B cell (primary cell): ENCODE results near the gene MAN1B1. TPM values are rescaled to one million over a fixed set of nuclear protein-coding genes. Genes with fewer than 3 reads are reported as not detected.

Experiments
- ATAC-seq: fragments of 200-7000 bp; cut with Tn5 transposase; one replicate; pipeline ENCODE4 v1.10.0; 2021; ENCODE audit warnings: low read depth, mild to moderate bottlenecking, moderate number of reproducible peaks, moderate library complexity
- CTCF ChIA-PET: fragments of 350-600 bp; sonication (Branson Sonifier 250); formaldehyde crosslinking; loops from one replicate; lab custom pipeline; 2021; ENCODE audit warnings: antibody characterized with exemption, inconsistent platforms; lab: Charles Lee
- POLR2A ChIA-PET: fragments of 350-600 bp; sonication (Branson Sonifier 250); formaldehyde crosslinking; loops from one replicate; lab custom pipeline; 2021; ENCODE audit warnings: antibody characterized with exemption; lab: Charles Lee
- DNase-seq: peaks from one replicate; pipeline ENCODE4 v3.0.0; 2013
- H2AFZ ChIP-seq: 2 replicates; pipeline ENCODE4 v1.6.1; 2012; ENCODE audit warnings: mild to moderate bottlenecking, low read depth, low read length; ENCODE audit not compliant: insufficient read depth, poor library complexity, severe bottlenecking
- H3K27ac ChIP-seq, 2 donors: 1 replicate in 1 of 2; 2 replicates in 1 of 2; pipeline ENCODE4 v1.5.1; 2012 to 2013; ENCODE audit warnings: low read length in 2 of 2, mild to moderate bottlenecking in 2 of 2, moderate library complexity in 1 of 2
- H3K27me3 ChIP-seq, 4 experiments: fragments of 200-600 bp in 1 of 4; sonication (generic) in 1 of 4; replicated peaks in 1 of 4; 1 replicate in 2 of 4; 2 replicates in 2 of 4; pipeline versions ENCODE4 v1.6.1 to v1.7.0; 2013 to 2016; ENCODE audit warnings: low read length in 3 of 4, mild to moderate bottlenecking in 2 of 4, mixed read lengths in 1 of 4, moderate library complexity in 1 of 4; ENCODE audit not compliant: insufficient read depth in 4 of 4, control insufficient read depth in 3 of 4; ENCODE audit errors: control extremely low read depth in 1 of 4
- H3K36me3 ChIP-seq, 2 experiments: replicated peaks in 1 of 2; 1 replicate in 1 of 2; 2 replicates in 1 of 2; pipeline versions ENCODE4 v1.6.1 to v1.7.1; 2013; ENCODE audit warnings: low read length in 1 of 2; ENCODE audit not compliant: insufficient read depth in 2 of 2, control insufficient read depth in 1 of 2; ENCODE audit errors: control extremely low read depth in 1 of 2, extremely low read depth in 1 of 2
- H3K4me1 ChIP-seq, 2 donors: fragments of 200-600 bp in 1 of 2; sonication (generic) in 1 of 2; 1 replicate in 1 of 2; 2 replicates in 1 of 2; pipeline versions ENCODE4 v1.5.1 to v1.6.1; 2013 to 2017; ENCODE audit warnings: low read length in 2 of 2; ENCODE audit not compliant: control insufficient read depth in 2 of 2, insufficient read depth in 2 of 2
- H3K4me2 ChIP-seq: replicated peaks from 2 replicates; pipeline ENCODE3; 2012; ENCODE audit warnings: mild to moderate bottlenecking, low read depth, low read length; ENCODE audit not compliant: poor library complexity, severe bottlenecking
- H3K4me3 ChIP-seq, 5 experiments: fragments of 200-600 bp in 1 of 5; sonication (generic) in 1 of 5; 1 replicate in 3 of 5; 2 replicates in 2 of 5; pipeline versions ENCODE4 v1.5.1 to v1.7.0; 2011 to 2016; ENCODE audit warnings: low read length in 4 of 5, mild to moderate bottlenecking in 4 of 5, low read depth in 2 of 5, control low read depth in 1 of 5, moderate library complexity in 1 of 5; ENCODE audit not compliant: insufficient read depth in 1 of 5; ENCODE audit errors: control extremely low read depth in 1 of 5, extremely low read depth in 1 of 5
- H3K79me2 ChIP-seq: fragments of 200-600 bp; sonication (generic); one replicate; pipeline ENCODE4 v1.6.0; 2016; ENCODE audit warnings: low read length; ENCODE audit not compliant: control insufficient read depth, insufficient read depth
- H3K9ac ChIP-seq: fragments of 200-600 bp; sonication (generic); 2 replicates; pipeline ENCODE4 v1.6.1; 2017; ENCODE audit warnings: mild to moderate bottlenecking, low read length, moderate library complexity
- H3K9me3 ChIP-seq, 3 donors: one replicate each; pipeline versions ENCODE4 v1.6.1 to v1.7.1; 2013; ENCODE audit warnings: low read length in 2 of 3; ENCODE audit not compliant: control insufficient read depth in 2 of 3, insufficient read depth in 1 of 3; ENCODE audit errors: control extremely low read depth in 1 of 3
- H4K20me1 ChIP-seq: 2 replicates; pipeline ENCODE4 v1.6.0; 2012; ENCODE audit warnings: mild to moderate bottlenecking, low read length; ENCODE audit not compliant: insufficient read depth, control insufficient read depth, poor library complexity, severe bottlenecking
- H3K27ac Mint-ChIP-seq: one replicate; pipeline ENCODE4 v1.8.0; 2021; ENCODE audit warnings: mixed read lengths
- H3K27me3 Mint-ChIP-seq: one replicate; pipeline ENCODE4 v1.8.0; 2021; ENCODE audit warnings: mixed read lengths
- H3K4me1 Mint-ChIP-seq: one replicate; pipeline ENCODE4 v1.8.0; 2021; ENCODE audit warnings: mixed read lengths
- H3K4me3 Mint-ChIP-seq: one replicate; pipeline ENCODE4 v1.8.0; 2021; ENCODE audit warnings: mixed read lengths
- H3K9me3 Mint-ChIP-seq: one replicate; pipeline ENCODE4 v1.8.0; 2022; ENCODE audit warnings: mixed read lengths; ENCODE audit not compliant: insufficient read depth
- EZH2 ChIP-seq: IDR thresholded peaks from 2 replicates; pipeline ENCODE4 v1.6.1; 2012; ENCODE audit warnings: borderline replicate concordance, low read depth, mild to moderate bottlenecking, moderate library complexity, low read length; ENCODE audit not compliant: insufficient read depth, poor library complexity, severe bottlenecking
- WGBS: methylation state at CpG from one replicate; pipeline ENCODE4 v1.1.5; 2013; ENCODE audit warnings: missing lambda C conversion rate; ENCODE audit not compliant: insufficient coverage; 5-methylcytosine and 5-hydroxymethylcytosine counted together
- intact Hi-C: fragments of 100-400 bp; cut with micrococcal nuclease; formaldehyde crosslinking; loops from one replicate; pipeline ENCODE4 v1.10.0; 2022
- polyA plus RNA-seq: library from polyadenylated mRNA; depleted of rRNA; stranded (reverse); fragments of >200 nt; gene quantifications from 2 replicates; pipeline ENCODE4 v1.2.3, GENCODE V29; 2012
- total RNA-seq, 2 donors: library from RNA; stranded (reverse); fragments of 120-200 nt in 1 of 2; gene quantifications; 1 replicate in 1 of 2; 2 replicates in 1 of 2; pipeline versions ENCODE4 v1.2.3 to v1.2.4, GENCODE V29; 2013 to 2022
- TF ChIP-seq, protein P1 (sequence below): fragments of 200-600 bp; IDR thresholded peaks from one replicate; pipeline ENCODE4 v1.8.0; 2022; ENCODE audit warnings: antibody characterized with exemption, mild to moderate bottlenecking

MAN1B1 gene
- total and polyA plus RNA-seq, 2 donors (not counting 1 experiment from before 2014, with no cell fraction given) = 47.0 to 68.4 TPM

DNA sequence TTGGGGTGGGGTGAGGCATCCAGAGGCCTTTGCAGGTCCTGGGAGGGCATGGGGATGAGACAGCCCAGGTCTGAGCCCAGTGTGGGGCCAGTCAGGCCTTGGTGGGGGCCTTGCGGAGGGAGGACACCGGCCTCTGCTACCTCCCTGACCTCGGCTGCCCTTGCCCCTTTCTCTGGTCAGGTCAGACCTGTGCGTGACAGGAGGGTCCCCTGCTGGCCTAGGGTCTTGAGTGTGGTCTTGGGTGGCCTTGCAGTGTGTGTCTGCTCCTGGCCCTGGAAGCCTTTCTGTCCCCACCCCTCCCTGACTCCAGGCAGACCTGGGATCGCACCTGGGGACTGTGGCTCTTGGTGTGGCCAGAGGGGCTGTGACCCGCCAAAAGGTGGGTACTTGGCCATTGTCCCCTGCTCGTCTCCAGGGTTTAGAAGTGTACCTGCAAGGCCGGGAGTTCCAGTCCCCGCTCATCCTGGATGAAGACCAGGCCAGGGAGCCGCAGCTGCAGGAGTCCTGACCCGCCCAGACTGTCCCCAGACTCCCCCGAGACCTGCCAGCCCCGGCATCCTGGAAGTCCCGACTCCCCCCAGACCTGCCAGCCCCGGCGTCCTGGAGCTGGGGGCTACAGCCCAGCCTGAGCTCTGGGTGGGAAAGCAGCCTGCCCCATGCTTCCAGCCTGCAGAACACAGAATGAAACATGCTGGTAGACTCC lies 4.4 kb upstream of the MAN1B1 start:
- ChIA-PET CTCF (interaction anchor here (1.5 to 2.0 kb wide), 3 partner anchors 13 to 36 kb away, joined by 3 to 11 read pairs (median 8); partner anchors contain the start of gene SAPCD2), POLR2A (interaction anchor here (0.5 to 1.5 kb wide), 2 partner anchors 15 to 21 kb away, joined by 3 to 5 read pairs; no protein-coding TSS in a partner anchor)
- peaks cover 15% of the 10 kb centered on the region for H3K79me2 ChIP-seq
- Mint-ChIP-seq H3K27me3 (no peaks in the 10 kb centered on the region), H3K27ac (no peak overlapping the region), H3K9me3 (no peaks in the 10 kb centered on the region), H3K4me1 (peaks cover 33% of the 10 kb centered on the region), H3K4me3 (no peak overlapping the region)
- intact Hi-C loops = no loop called here
- DNase-seq (no peak), ATAC-seq (no peak)
- H3K9me3 ChIP-seq = no peaks in the 10 kb centered on the region
- no peak overlapping the region for H2AFZ ChIP-seq
- H3K27ac ChIP-seq = no peak overlapping the region
- peaks cover 18 to 41% of the 10 kb centered on the region in 2 donors for H3K4me1 ChIP-seq
- H4K20me1 ChIP-seq = peaks cover 26% of the 10 kb centered on the region
- peaks cover 0 to 29% of the 10 kb centered on the region in 2 experiments for H3K36me3 ChIP-seq
- H3K9ac ChIP-seq = no peak overlapping the region
- H3K4me3 ChIP-seq = no peak overlapping the region
- no peak overlapping the region for H3K4me2 ChIP-seq
- no peaks in the 10 kb centered on the region for H3K27me3 ChIP-seq
- TF ChIP-seq, protein P1, sequence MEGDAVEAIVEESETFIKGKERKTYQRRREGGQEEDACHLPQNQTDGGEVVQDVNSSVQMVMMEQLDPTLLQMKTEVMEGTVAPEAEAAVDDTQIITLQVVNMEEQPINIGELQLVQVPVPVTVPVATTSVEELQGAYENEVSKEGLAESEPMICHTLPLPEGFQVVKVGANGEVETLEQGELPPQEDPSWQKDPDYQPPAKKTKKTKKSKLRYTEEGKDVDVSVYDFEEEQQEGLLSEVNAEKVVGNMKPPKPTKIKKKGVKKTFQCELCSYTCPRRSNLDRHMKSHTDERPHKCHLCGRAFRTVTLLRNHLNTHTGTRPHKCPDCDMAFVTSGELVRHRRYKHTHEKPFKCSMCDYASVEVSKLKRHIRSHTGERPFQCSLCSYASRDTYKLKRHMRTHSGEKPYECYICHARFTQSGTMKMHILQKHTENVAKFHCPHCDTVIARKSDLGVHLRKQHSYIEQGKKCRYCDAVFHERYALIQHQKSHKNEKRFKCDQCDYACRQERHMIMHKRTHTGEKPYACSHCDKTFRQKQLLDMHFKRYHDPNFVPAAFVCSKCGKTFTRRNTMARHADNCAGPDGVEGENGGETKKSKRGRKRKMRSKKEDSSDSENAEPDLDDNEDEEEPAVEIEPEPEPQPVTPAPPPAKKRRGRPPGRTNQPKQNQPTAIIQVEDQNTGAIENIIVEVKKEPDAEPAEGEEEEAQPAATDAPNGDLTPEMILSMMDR = no peak
- TF ChIP-seq EZH2 = no peak
- 95% methylated on average over 15 of the region's 16 CpGs for WGBS

DNA sequence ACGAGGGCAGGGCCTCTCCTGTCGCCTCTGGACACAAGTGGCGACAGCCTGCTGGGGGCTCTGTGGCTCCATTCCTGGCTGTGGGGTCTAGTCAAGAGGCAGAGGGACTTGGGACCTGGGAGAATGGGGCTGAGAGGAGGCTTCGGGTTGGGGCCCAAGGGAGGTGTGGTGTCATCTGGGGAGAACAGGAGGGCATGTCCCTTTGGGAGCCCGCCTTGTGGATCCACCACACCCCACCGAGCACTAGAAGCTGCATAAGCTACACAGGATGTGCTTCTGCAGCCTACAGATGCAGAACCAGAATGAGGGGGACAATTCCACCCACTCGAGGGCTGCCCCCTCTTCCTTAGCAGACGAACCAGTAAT lies 3.9 kb upstream of the MAN1B1 start:
- ATAC-seq (no peak), DNase-seq (no peak)
- intact Hi-C loops = no loop called here
- H3K27ac Mint-ChIP-seq = peak overlapping the region; percentile 82
- Histone ChIP-seq H3K4me2 (no peak overlapping the region), H3K27me3 (no peaks in the 10 kb centered on the region), H3K9me3 (no peaks in the 10 kb centered on the region), H4K20me1 (peaks cover 25% of the 10 kb centered on the region), H3K36me3 (peaks cover 0 to 29% of the 10 kb centered on the region in 2 experiments), H2AFZ (no peak overlapping the region), H3K9ac (no peak overlapping the region), H3K4me1 (peaks cover 24 to 45% of the 10 kb centered on the region in 2 donors), H3K79me2 (peaks cover 15% of the 10 kb centered on the region), H3K4me3 (no peak overlapping the region), H3K27ac (no peak overlapping the region)
- H3K4me3 Mint-ChIP-seq = no peak overlapping the region
- ChIA-PET CTCF (interaction anchor here (1.6 to 2.0 kb wide), 3 partner anchors 13 to 36 kb away, joined by 5 to 11 read pairs (median 8); partner anchors contain the start of gene SAPCD2), POLR2A (interaction anchor here (1.5 kb wide), 1 partner anchor 16 kb away, joined by 5 read pairs; no protein-coding TSS in a partner anchor)
- no peaks in the 10 kb centered on the region for H3K27me3 Mint-ChIP-seq
- WGBS = 52% methylated on average over 5 of the region's 8 CpGs
- peaks cover 38% of the 10 kb centered on the region for H3K4me1 Mint-ChIP-seq
- H3K9me3 Mint-ChIP-seq = no peaks in the 10 kb centered on the region
- TF ChIP-seq, protein P1 = no peak
- no peak for TF ChIP-seq EZH2
